Lung (tissue), 12 donors: ENCODE data around the gene CEP85L. TPM values are rescaled to one million over a fixed set of nuclear protein-coding genes. Genes with fewer than 3 reads are reported as not detected.

ENCODE experiments used
- ATAC-seq: fragments of 200-7000 bp; cut with Tn5 transposase; one replicate; pipeline ENCODE4 v1.9.1; 2020; ENCODE audit warnings: moderate number of reproducible peaks; ENCODE audit not compliant: insufficient read depth, low FRiP score
- DNase-seq, 3 donors: peaks; one replicate each; pipeline ENCODE4 v3.0.0-alpha.2; 2013 to 2017
- H3K27ac ChIP-seq, 2 donors: one replicate each; pipeline ENCODE4 v1.5.1; 2013; ENCODE audit warnings: mild to moderate bottlenecking in 2 of 2, moderate library complexity in 2 of 2, control low read depth in 1 of 2, inconsistent platforms in 1 of 2, low read depth in 1 of 2, low read length in 1 of 2
- H3K27me3 ChIP-seq, 3 donors: one replicate each; pipeline ENCODE4 v1.5.1; 2013; ENCODE audit warnings: low read length in 2 of 3; ENCODE audit not compliant: control insufficient read depth in 3 of 3, insufficient read depth in 3 of 3
- H3K36me3 ChIP-seq, 4 donors: one replicate each; pipeline ENCODE4 v1.5.1; 2013; ENCODE audit warnings: low read length in 4 of 4, mild to moderate bottlenecking in 1 of 4, moderate library complexity in 1 of 4; ENCODE audit not compliant: control insufficient read depth in 4 of 4, insufficient read depth in 4 of 4
- H3K4me1 ChIP-seq, 5 donors: one replicate each; pipeline ENCODE4 v1.5.1; 2013; ENCODE audit warnings: low read length in 5 of 5, mild to moderate bottlenecking in 2 of 5, moderate library complexity in 1 of 5; ENCODE audit not compliant: control insufficient read depth in 5 of 5, insufficient read depth in 5 of 5
- H3K4me3 ChIP-seq: one replicate; pipeline ENCODE4 v1.5.1; 2013; ENCODE audit warnings: mild to moderate bottlenecking, control low read depth, moderate library complexity
- H3K9ac ChIP-seq, 2 donors: one replicate each; pipeline ENCODE4 v1.5.1; 2013; ENCODE audit warnings: low read length in 2 of 2, control low read depth in 1 of 2; ENCODE audit not compliant: insufficient read depth in 1 of 2
- H3K9me3 ChIP-seq, 4 donors: one replicate each; pipeline ENCODE4 v1.5.1; 2013; ENCODE audit warnings: low read length in 3 of 4, mild to moderate bottlenecking in 1 of 4, moderate library complexity in 1 of 4; ENCODE audit not compliant: control insufficient read depth in 4 of 4, insufficient read depth in 3 of 4
- CTCF ChIP-seq: IDR thresholded peaks from 2 replicates; pipeline ENCODE4 v1.5.1; 2012; ENCODE audit warnings: mild to moderate bottlenecking; ENCODE audit errors: control extremely low read depth, extremely low read depth
- WGBS, 2 donors: extraction: QIAGEN DNeasy Blood & Tissue Kit; methylation state at CpG; one replicate each; pipeline ENCODE4 v1.1.7; 2013; 5-methylcytosine and 5-hydroxymethylcytosine counted together
- polyA plus RNA-seq, 2 donors: library from polyadenylated mRNA; stranded (reverse); fragments of 200-250 nt; gene quantifications; one replicate each; pipeline ENCODE4 v1.2.1, GENCODE V29; 2013
- total RNA-seq, 2 donors: library from RNA; depleted of rRNA in 1 of 2; stranded (reverse); fragments of >200 nt in 1 of 2; gene quantifications; one replicate each; pipeline ENCODE4 v1.2.1, GENCODE V29; 2014 to 2021
- donor health status: control.
- donor health status: control.
- donor health status: Bipolar disorder and iron deficiency.
- donor health status: healthy.
- donor health status: DM: yes; HTN: yes; CAD: no.

The CEP85L gene
- total and polyA plus RNA-seq, 4 donors = 1.3 to 40.8 (median 7.1) TPM

DNA sequence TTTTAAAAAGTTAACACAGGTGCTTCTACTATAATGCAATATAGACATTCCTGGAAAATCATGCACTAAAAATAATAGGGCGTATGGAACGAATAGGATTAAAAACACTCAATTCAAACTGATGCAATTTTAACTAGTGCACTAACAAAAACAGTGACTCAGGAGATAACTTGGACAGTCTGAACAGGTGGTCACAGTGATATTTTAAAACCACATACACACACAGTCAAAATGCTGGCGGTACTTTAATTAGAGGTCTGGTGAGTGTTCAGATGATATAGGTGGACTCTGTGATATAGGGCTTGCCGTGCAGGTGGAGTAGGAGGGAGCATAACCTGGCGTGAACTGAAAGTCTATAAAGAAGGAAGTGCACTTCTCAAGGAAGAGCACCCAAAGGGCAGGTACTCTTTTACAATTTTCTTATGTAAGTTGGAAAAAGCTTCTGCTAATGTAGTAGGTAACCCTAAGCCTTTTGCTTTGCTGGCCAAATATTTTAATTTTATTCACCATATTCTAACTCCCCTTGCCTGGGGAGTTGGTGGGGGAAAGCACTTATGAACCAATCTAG lies 145.2 kb downstream of the CEP85L start:
- peaks cover 0 to 4% (median 2%) of the 10 kb centered on the region in 4 donors for H3K9me3 ChIP-seq
- peak overlapping the region in 1 of 2 donors; percentile 83 for H3K27ac ChIP-seq
- no peak for TF ChIP-seq CTCF
- WGBS, 2 donors = 93% methylated on average over 5 of the region's 5 CpGs
- H3K9ac ChIP-seq = no peak overlapping the region
- ATAC-seq (no peak), DNase-seq (no peak)
- peaks cover 0 to 13% (median 0%) of the 10 kb centered on the region in 5 donors for H3K4me1 ChIP-seq
- no peaks in the 10 kb centered on the region for H3K27me3 ChIP-seq
- no peak overlapping the region for H3K4me3 ChIP-seq
- peaks cover 0 to 23% (median 12%) of the 10 kb centered on the region in 4 donors for H3K36me3 ChIP-seq

GRCh38 chr6:118505656-118506055 lies 145.7 kb downstream of the CEP85L start:
- ATAC-seq = no peak
- WGBS, 2 donors = 92 to 96% methylated on average over 2 of the region's 2 CpGs
- no peak for TF ChIP-seq CTCF
- no peak for DNase-seq
- H3K27ac ChIP-seq = peak overlapping the region in 1 of 2 donors; percentile 21
- peaks cover 0 to 23% (median 12%) of the 10 kb centered on the region in 4 donors for H3K36me3 ChIP-seq
- no peaks in the 10 kb centered on the region for H3K27me3 ChIP-seq
- H3K9ac ChIP-seq = no peak overlapping the region
- peaks cover 0 to 4% (median 2%) of the 10 kb centered on the region in 4 donors for H3K9me3 ChIP-seq
- no peak overlapping the region for H3K4me3 ChIP-seq
- peaks cover 0 to 13% (median 0%) of the 10 kb centered on the region in 5 donors for H3K4me1 ChIP-seq

DNA sequence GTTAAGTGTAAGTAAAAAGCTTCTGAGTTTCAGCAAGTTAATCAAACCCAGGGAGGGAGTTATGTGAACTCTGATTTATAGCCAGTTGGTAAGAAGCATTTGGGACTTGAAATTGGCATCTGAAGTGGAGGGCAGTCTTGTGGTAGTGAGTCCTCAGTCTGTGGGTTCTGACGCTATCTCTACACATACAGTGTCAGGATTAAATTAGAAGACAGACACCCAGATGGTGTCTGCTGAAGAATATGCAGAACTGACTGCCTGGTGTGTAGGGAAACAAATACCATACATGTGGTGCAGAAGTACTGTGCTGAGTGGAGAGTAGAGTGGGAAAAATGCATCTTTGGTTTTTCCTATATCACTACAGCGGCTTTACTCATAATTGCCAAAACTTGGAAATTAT lies 146.8 kb downstream of the CEP85L start:
- Histone ChIP-seq H3K36me3 (peaks cover 0 to 23% (median 12%) of the 10 kb centered on the region in 4 donors), H3K4me1 (peaks cover 0 to 13% (median 0%) of the 10 kb centered on the region in 5 donors), H3K4me3 (no peak overlapping the region), H3K9me3 (peaks cover 0 to 4% (median 2%) of the 10 kb centered on the region in 4 donors), H3K9ac (no peak overlapping the region), H3K27ac (peak overlapping the region in 1 of 2 donors; percentile 79), H3K27me3 (no peaks in the 10 kb centered on the region)
- TF ChIP-seq CTCF = no peak
- ATAC-seq (no peak), DNase-seq (no peak)
- 97 to 98% methylated on average over 2 of the region's 2 CpGs for WGBS, 2 donors
